ENCODE results near the gene TMEM184B.

Gene TMEM184B

DNA sequence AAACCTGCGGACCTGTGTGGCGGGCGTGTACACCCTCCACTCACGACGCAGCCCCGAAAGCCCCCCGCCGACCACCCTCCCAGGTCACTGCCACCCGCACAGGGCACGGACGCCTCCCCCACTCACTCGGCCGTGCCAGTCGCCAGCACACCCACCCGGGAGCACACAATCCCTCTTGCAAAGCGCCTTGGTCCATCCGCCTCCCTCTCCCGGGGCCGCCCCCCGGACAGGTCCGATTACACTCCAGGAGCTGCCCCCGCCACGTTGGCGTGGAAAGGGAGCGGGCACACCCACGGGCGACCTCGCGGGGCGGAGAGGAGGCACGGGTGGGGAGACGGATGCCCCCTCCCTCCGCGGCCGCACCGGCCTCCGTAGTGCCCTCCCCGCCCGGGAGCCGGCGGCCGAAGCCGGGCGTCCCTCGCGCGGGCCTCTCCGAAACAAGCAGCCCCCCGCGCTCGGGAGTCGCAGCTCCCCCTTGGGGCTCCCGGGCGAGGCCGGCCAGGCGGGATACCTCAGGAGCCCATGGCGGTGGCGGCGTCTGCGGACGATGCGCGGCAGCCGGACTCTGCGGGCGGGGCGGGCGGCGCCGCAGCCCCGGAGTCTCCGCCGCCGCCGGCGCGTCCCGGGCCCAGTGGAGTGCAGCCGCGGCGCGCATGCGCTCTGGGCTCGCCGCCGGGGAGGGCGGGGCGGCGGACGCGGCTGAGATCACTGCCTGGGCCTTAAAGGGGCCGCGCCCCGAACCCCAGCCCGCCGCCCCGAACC, at the start of gene TMEM184B:
TSS of gene TMEM184B (minus strand) at position 638 of the 762 bp plus-strand sequence. CDS start 25,049 bp downstream, outside the sequence.
- DNase-seq = peak; percentile 15

DNA sequence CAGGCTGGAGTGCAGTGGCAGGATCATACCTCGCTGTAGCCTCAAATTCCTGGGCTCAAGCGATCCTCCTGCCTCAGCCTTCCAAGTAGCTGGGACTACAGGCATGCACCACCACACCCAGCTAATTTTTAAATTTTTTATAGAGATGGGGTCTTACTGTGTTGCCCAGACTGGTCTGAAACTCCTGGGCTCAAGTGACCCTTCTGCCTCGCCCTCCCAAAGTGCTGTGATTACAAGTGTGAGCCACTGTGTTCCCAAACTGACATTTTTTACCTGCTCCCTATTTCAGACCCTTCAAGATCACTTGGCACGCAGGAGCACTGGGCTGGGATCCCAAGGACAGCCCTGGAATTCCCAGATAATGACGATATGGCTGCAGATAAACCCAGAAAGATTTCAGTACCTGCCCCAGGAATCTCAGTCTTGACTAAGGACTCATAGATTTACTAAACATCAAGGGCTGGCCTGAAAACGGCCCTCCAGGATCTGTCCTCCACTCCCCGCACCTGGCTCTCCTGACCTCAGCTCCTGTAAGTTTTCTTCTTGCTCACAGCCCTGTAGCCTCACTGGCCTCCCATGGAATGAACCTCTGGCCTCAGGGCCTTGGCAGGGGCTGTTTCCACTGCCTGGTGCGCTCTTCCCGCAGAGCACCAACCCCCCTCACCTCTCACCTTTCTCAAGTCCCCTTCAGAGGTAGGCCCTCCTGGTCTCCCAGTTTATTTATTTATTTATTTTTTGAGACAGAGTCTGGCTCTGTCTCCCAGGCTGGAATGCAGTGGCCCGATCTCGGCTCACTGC, 48.0 kb upstream of the TMEM184B start:
- DNase-seq = no peak

DNA sequence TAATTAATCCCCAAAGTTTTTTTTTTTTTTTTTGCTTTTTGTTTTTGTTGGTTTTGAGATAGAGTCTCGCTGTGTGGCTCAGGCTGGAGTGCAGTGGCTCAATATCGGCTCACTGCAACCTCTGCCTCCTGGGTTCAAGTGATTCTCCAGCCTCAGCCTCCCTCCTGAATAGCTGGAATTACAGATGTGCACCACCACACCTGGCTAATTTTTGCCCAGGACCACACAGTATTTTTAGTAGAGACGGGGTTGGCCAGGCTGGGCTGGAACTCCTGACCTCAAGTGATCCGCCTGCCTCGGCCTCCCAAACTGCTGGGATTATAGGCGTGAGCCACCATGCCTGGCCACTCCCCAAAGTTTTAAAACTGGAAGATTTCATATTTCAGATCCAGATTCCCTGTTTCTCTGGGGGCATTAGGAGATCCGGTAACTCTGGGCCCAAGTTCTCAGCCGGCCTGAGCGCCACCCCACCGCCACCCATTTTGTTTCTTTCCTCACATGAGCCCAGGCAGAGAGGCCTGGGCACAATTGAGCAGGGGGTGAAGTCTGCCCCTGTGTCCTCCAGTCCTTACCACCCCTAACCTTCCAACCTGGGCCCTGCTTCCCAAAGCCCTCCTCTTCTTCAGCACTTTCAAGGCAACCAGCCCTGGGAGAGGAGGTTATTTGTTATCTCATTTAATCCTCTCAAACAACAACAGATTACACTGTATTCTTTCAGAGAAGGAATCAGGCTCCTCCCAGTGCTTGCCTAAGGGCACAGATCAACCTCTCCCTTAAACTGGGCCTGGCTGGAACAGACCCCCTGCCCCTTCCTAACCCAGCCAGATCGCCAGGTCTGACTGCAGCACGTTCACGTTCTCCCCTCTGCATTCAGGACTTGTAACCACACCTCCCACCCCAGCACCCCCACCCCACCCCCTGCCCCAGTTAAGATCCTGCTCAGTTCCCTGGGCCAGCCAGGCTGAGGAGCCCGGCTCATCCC, 46.3 kb upstream of the TMEM184B start:
- no peak for DNase-seq

DNA sequence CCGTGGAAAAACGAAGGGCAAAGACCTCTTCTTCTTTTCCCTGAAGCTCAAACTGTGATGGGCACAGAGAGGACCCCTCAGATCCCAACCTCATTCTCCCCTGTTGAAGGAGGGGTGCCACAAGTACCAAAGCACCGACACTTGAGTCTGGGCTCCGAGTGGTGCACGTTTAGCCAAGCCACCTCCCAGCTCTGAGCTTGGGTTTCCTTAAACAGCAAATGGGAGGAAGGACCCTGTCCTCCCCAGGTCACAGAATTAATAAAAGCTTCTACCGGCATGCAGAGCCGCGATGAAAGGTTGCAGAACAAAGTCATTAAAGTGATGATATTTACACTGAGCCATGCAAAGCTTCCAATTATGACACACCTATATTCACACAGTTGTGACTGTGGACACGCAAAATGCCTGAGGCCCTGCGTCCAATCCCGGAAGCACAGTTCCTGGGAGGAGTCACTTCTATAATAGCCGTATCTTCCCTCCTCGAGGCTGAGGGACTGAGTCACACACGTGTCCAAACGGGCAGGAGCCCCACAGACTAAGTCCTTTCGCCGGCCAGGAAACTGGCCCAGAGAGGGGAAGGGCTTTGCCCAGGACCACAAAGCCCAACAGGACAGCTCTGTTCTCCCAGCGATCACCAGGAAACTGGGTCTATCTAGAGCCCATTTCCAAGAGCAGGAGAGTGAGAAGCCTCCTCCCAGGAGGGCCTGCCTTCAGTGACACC, 45.3 kb upstream of the TMEM184B start:
- DNase-seq = peak; percentile 52

DNA sequence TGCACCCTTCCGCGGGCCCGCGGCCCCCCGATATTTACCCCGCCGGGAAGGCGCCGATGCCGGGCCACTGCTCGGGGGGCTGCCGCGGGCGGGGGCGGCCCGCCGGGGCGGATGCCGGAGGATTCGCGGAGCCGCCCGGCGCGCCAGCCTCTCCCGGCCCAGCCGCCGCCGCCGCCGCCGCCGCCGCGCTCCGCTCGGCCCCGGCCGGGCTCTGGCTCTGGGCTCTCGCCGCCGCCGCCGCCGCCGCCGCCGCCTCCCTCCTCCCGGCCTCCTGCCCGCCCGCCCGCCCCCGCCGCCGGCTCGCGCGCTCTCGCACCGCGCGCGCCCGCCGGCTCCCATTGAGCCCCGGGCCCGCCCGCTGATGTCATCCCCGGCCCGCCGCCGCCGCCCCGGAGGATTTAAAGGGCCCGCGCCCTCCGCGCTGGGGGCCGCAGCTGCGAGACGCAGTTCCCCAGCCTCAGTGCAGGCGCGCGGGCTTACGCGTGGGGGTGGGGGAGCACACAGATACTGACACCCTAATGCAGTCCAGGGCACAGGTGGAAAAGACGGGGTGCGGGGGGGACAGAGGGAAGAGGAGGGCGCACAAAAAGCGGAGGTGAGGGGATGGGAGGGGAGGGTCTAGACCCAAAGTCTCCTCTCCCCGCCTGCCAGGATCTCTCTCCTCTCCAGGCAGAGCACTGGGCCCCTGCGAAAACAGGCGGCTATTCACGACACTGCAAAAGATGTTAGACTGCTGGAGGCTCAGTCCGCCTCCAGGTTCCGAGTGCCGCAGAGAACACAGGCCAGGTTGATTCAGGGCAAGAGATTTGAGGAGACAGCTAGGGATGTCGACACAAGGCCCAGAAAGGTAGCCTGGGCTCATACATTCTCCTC, 44.5 kb upstream of the TMEM184B start, which contains the start of gene CSNK1E:
TSS of gene CSNK1E (minus strand) at position 312 of the 873 bp plus-strand sequence. CDS start 3,276 bp downstream, outside the sequence.
- no peak for DNase-seq

DNA sequence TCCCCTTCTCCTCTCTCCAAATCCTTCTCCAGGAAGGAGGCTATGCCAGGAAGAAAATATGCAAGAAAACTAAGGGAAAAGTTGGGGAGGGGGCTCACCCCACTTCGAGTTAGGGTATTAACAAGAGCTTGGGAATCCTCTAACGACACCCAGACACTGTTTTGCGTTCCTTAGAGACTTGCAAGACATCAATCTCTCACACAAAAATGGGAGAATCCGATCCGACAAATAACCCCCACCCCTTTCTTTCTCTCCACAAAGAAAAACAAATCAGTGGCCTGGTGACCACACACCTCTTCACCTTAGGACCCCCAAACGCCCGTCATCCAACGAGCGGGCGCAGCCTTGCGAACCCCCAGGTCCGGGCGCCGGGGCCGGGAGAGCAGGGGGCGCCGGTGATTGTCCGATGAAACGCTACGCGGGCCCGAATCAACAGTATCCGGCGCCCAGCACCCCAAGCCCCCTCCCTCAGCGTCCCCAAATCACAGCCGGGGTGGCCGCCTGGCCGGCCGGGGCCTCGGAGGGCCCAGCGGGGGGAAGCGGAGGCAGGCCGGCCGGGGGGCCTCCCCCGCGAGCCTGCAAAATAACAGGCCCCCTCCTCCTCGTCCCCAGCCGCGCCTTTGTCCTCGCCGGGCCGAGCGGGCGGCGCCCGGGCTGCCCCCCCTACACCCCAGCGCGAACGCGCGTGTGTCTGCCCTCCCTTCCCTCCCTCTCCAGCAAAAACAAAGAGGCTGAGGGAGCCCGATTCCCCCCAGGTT, 43.7 kb upstream of the TMEM184B start:
- no peak for DNase-seq

DNA sequence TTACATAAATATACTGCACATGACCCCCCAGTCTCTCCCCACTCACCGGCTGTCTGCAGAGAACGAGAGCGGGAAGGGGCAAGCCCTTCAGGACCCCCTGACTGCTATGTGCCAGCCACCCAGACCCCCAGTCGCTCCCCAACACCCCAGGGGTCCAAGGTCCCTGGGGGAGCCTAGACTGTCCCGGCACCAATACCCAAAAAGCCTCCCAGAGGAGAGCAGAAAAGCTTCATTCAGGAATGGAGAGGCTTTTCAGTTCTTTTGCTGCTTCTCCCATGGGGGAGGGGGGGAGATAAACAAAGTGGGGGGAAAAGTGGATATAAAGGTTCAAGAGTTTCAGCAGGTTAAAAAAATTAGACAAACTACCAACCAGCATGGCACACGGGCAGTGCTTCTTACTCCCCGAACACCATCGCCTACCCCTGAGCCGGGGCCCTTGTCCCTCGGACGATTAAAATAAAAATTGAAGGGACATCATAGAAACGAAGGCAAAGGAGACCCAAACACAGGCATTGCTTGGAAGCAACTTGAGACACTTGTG, 43.1 kb upstream of the TMEM184B start:
- no peak for DNase-seq

DNA sequence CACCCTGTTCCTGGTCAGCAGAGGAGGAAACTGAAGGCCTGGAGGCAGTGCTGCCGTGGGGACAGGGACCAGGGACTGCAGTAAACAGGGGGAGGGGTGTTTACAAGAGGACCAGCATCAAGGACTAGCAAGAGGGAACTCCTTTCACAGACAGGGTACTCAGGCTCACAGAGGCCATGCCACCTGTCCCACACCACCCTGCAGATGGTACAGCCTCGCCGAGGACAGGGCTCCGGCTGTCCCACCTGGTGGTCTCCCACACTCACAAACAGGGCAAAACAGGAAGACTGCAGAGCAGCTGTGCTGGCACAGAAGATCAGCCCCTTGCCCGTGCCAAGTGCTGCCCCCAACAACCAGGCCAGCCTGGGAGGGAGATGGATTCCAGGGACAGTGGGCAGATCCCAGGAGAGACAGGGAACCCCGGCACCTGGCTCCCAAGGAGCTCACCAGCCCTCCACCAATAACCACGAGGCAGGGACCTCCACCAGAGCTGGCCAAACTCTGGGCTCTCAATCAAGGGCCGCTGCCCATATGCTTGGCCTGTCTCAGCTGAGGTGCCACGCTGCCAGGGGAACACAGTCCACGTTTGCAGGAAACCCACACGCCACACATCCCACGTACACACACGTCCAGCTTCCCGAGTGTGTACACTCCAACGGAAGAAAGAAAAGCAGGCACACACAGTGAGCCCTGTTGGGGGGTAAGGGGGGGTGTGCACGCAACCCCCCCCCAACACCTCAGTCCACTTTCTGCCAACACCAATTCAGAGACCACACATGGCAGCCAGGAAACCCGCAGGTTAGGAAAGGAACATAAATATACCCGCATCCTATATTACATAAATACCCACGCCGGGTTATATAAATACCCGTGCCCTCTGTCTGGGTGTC, 42.4 kb upstream of the TMEM184B start:
- no peak for DNase-seq

DNA sequence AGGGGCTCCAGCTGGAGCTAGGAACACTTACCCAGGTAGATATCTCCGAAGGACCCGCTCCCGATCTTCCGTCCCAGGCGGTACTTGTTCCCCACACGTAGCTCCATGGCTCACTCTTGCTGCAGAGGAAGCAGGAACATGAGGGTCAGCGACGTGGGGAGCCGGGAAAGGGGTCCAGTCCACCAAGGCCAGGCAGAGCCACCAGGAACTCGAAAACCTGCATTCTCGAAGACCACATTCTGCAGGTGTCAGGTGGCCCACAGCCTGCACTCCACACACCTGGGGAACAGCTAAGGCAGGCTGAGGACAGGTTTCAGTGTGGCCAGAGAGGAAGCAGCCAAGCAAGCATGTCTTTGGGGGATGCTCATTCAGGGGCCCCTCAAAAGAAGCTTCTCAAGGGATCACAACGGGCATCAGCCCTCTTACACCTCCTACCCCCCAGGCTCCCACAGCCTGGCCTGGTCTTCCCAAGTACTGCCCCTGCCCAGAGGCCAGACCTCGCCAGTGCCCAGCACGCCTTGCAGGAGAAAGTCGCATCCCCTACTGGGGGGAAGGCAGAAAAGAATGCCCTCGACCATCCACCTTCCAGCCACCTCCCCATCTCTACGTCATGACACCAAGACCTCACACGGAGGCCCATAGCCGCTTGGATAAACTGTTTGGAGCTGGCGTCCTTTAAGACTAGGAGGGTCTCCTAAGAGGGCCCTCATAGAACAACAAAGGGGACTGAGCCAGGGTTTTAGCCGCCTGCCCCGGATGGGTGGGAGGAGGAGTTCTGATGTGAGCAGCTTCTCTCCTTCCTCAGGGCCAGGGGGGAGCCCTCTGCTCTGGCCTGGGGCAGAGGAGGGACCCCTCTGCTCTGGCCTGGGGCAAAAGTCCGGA, 41.5 kb upstream of the TMEM184B start:
- no peak for DNase-seq

DNA sequence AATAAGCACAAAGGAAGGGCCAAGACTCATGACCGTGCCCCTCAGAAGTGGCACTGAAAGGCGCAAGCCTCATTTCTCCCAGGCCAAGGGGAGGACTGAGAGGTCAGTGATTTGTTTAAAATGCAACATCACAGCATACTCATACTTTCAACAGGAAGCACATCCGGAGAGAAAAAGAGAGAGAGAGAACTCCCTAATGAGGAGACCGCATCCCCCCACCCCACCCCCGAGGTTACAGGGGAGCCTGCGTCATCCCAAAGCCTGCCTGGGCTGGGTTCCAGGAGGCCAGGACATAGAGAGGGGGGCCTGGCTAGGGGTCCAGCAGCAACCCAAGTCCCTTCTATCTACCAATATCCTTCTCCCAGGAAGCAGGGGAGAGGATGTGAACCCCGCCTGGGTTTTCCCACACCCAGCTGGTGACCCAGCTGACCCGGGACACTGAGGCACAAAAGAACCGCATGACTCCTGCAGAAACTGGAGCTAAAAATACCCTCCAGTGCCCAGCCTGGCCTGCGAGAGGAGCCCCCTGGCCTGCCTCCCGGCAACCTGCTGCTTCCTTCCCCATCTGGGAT, 40.7 kb upstream of the TMEM184B start:
- no peak for DNase-seq

DNA sequence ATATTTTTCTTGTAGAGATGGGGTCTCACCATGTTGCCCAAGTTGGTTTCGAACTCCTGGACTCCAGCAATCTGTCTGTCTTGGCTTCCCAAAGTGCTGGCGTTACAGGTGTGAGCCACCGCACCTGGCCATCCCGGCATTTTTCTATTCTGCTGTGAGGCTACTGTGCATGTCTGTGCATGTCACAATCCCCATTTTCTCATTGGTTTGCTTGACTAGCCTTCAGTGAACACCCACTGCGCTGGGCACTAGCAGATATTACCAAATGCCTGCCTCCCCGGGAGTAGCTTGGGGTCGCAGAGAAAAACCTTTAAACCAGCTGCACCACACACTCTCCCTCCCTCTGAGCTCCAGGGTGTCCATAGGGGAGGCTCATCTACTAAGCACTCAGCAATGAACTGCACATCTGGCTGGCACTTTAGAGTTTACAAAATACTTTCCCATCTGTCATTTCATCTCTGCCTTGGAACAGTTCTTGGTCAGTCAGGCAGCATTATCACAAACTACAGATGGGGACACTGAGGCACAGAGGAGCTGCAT, 39.5 kb upstream of the TMEM184B start:
- DNase-seq = no peak

DNA sequence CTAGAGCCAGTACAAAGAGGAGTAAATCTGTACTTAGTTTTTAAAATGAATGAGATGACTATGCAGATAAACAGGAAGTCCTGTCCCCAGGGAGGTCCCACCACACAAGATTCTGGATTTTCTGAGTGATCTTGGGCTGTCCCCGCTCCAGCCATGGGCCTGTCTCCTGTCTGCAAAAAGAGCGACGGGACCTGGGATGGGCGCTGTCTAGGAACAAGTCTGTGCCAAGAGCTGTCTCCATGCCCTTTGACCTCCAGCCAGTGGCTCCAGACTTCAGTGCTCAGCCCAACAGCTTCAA, 38.5 kb upstream of the TMEM184B start:
- no peak for DNase-seq

DNA sequence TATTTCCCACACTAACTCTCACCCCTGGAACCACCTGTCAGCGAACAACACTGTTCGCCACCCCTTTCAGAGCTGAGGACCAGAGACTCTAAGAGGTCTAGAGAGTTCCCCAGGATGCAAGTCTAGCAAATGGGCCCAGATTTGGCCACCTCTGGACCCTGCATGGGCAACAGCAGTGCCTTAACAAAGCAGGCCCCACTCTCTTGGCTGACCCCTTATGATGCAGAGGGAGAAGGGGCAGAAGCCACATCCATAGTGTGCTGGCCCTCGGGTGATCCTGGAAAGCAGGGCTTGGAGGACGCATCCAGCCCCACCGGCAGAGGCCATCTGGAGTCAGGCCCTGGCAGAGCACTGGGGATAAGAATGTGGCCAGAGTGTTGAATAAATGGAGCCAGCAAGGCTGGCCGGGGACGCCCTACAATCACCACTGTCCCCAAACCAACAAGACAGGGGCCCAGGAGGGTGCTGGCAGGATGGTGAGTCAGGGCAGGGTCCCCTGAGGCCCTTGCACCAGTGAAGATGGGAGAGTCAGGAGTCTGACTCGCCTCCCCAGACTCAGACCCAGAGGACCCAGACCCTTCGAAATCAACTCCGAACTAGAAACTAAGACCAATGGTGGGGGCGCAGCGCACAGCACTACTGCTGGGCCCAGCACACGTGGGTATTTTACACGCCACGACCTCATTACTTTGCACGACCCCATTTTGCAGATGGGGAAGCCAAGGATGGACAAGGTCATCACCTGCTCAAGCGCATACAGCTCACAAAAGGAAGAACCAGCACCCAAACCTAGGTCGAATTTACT, 37.9 kb upstream of the TMEM184B start:
- DNase-seq = no peak

DNA sequence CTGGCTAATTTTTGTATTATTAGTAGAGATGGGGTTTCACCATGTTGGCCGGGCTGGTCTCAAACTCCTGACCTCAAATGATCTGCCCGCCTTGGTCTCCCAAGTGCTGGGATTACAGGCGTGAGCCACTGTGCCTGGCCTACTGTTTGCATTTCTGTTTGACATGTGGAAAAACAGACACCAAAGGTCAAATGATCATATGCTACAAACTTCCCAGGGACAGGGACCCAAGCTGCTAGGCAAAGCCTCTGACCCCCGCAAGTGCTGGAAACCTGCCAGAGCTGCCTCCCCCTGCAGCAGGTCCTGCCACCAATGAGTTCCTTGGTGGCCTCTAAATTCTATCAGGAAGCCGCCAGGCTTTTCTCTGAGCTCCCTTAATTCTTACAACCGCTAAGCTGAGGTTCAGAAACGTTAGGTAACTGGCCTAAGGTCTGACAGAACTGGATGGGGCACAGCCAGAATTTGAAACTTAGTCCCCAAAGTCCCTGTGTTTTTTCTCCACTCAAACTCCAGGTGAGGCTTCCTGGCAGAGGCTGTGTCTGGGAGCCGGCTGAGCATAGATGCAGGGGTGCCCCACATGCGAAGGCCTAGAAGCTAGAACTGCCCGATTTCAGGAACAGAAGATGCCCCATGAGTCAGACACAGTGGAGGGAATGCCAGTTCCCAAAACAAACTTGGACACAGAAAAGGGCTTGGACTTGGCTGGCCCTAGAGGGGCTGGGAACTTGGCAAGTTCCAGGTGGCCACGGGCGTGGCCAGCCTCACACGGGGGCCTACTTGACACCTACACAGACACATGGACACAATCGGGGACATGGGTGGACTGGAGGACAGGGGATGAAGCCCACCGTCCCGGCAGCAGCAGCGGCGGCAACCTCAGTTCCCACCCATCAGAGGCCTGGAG, 37.1 kb upstream of the TMEM184B start:
- no peak for DNase-seq

DNA sequence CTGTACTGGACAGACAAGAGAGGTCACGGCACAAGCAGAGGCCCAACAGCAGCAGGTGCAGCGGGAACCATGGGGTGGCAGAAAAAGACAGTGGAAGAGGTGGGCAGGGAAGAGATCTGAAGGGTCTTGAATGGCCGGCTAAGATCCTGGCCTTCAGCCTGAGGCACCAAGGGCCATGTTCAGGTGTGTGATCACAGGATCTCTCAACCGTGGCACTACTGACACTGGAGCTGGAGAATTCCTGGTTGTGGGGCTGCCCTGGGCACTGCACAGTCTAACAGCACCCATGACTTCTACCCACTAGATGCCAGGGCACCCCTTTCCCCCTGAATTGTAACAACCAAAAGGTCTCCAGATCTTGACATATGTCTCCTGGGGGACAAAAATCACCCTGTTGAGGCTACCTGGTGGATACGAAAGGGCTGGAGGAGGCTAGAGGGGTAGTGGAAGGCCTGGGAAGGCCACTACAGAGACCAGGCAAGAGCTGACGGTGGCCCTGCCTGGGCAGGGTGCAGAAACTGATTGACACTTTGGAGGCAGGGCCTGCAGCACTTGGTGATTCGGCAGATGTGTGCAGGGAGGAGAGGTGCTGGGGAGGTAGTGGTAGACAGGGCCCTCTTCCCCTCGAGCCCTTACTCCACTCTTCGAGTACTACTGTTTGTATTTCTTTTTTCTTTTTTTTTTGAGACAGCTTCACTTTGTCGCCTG, 36.1 kb upstream of the TMEM184B start:
- DNase-seq = no peak

All from NCI-H1048 (cell line).